Measurements from ENCODE around the gene ABLIM3.
A peak's percentile ranks its signal among the peaks of the same experiment; 100 is the strongest.
"Not testable (repeated sequence)": the region's sequence is repeated elsewhere in the genome, so short reads cannot be mapped to it uniquely, and the experiment has no call there.

The ABLIM3 gene

DNA sequence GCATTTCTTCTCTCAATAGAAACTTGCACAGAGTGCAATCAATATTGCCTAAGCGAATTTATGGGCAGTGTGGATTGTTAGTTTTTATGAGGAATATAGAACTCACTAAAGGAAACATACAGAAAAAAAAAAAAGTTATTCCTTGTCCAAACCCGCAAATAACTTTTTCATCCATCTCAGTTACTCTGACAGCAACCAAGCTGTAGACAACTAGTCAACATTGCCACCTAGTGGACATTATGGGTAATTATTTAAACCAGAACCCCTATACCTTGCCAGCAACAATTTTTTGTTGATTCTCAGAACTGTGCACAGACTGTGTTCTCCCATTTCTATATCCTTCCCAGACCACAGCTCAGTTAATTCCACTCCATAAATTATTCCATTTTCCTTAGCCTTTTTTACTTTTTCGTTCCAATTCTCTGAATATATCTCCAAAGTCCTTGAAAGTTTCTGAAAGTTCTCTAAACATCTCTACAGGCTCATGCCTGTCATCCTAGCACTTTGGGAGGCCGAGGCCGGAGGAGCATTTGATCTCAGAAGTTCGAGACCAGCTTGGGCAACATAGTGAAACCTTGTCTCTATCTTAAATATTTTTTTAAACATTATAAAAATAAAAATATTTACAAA, 127.8 kb downstream of the ABLIM3 start:
- peak; percentile 35 for DNase-seq (ENCODE audit: low read depth, low spot score)
- no peak overlapping the region for H3K4me3 ChIP-seq (ENCODE audit: low read depth, low read length)
- TF ChIP-seq, protein P1, sequence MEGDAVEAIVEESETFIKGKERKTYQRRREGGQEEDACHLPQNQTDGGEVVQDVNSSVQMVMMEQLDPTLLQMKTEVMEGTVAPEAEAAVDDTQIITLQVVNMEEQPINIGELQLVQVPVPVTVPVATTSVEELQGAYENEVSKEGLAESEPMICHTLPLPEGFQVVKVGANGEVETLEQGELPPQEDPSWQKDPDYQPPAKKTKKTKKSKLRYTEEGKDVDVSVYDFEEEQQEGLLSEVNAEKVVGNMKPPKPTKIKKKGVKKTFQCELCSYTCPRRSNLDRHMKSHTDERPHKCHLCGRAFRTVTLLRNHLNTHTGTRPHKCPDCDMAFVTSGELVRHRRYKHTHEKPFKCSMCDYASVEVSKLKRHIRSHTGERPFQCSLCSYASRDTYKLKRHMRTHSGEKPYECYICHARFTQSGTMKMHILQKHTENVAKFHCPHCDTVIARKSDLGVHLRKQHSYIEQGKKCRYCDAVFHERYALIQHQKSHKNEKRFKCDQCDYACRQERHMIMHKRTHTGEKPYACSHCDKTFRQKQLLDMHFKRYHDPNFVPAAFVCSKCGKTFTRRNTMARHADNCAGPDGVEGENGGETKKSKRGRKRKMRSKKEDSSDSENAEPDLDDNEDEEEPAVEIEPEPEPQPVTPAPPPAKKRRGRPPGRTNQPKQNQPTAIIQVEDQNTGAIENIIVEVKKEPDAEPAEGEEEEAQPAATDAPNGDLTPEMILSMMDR (IDR thresholded peaks at IDR 0.05; ENCODE audit: low read depth, low read length): peak; percentile 52
- in situ Hi-C loops (cut with HindIII; ENCODE audit: low sequenced_read_pairs): no loop called here

DNA sequence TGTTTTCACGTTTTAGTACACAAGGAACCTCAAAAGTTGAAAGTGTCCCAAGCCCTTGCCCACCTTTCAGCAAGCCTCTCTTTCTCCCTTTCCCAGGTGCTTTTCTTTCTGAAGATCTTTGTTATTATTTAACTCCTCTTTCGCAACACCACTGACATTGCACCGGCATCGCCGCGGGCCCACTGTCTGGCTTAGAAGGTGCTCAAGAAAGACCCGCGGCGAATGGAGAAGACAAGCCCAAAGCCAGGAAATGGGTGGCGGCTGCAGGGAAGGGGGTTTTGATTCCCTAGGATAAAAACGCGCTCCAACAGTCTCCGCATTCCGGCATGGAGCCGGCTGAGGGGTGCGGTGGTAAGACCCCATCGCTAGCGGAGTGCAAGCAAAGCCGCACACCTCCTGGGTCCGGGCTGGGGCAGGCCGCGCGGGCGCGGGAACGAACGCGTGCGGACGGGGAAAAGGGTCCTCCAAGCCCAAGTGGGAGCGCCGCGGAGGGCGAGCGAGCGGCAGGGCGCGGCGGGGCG, 130.0 kb downstream of the ABLIM3 start:
- in situ Hi-C loops (cut with HindIII; ENCODE audit: low sequenced_read_pairs): no loop called here
- H3K4me3 ChIP-seq (ENCODE audit: low read depth, low read length): peak overlapping the region; percentile 62
- no peak for DNase-seq (ENCODE audit: low read depth, low spot score)
- TF ChIP-seq, protein P1 (IDR thresholded peaks at IDR 0.05; ENCODE audit: low read depth, low read length): no peak

DNA sequence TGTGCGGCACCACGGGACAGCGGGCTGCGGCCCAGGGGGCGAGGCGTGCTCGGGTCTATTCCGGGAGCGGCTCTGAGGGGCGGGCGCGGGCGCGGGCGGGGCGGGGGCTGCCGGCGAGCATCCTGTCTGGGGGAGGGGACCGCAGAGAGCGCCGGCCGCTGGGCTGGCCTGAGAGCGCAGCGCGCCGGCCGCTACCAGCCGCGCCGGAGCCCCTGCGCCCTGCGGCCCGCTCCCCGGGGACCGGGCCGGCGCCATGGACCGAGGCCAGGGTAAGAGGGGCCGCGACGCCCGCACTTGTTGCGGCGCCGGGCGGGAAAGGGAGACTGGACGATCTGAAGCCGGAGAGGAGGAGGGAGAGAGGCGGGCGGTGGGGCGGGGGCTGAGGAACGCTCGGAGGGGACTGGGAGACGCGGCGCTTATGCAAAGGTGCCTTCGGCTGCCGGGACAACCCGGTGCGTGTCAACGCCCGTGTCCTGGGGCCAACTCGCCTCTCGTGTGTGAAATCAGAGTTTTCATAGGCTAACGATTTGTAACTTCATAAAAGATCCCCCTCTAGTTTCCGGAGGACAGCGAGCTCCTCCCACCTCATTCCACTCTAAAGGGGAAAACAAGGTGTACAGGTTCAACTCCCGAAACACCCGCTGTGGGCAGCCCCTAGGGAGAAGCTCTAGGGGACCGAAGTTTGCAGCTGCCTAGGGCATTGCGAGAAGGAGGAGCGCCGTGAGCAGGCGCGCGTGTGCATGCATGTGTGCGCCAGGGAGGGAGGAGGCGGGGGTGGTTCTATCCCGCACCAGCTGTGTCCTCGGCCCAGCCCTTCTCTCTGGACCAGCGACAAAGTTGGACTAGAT, 130.6 kb downstream of the ABLIM3 start, which contains the start of gene AFAP1L1:
TSS of gene AFAP1L1 (plus strand) at position 144 of the 848 bp plus-strand sequence. CDS start at position 254, 110 bp downstream.
- in situ Hi-C loops (cut with HindIII; ENCODE audit: low sequenced_read_pairs): no loop called here
- TF ChIP-seq, protein P1 (IDR thresholded peaks at IDR 0.05; ENCODE audit: low read depth, low read length): no peak
- peak; percentile 17 for DNase-seq (ENCODE audit: low read depth, low spot score)
- H3K4me3 ChIP-seq (ENCODE audit: low read depth, low read length): peak within 1 kb of the TSS; percentile 62

DNA sequence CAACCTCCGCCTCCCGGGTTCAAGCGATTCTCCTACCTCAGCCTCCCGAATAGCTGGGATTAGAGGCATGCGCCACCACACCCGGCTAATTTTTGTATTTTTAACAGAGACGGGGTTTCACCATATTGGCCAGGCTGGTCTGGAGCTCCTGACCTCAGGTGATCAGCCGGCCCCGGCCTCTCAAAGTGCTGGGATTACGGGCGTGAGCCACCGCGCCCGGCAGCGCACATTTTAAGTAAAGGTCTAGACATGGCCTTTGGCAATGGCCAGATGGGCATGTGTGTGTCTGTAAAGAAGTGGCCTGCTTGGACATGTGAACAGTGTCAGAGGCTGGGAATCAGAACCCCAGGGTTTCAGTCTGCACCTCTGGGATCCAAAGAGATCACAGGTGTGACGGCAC, 131.5 kb downstream of the ABLIM3 start:
- peak overlapping the region; percentile 62 for H3K4me3 ChIP-seq (ENCODE audit: low read depth, low read length)
- DNase-seq (ENCODE audit: low read depth, low spot score): not testable (repeated sequence)

DNA sequence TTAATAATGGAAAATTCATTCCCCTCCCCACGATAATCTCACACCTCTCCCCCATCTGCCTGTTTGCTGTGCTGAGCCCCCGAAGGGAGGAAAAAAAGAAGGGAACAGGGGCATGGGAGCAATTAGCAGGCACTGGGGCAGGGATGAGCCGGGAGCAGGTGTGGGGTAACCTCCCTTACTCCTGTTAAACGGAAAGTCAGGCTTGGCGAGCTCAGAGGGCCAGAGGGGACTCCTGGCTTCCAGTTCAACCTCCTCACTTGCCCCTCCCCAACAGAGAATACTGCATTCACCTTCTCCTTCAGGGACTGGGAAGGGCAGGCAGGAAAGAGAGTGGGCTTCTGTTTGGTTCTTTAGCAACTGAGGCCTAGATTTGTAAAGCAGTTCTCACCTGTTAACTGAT, 131.9 kb downstream of the ABLIM3 start:
- no peak for DNase-seq (ENCODE audit: low read depth, low spot score)
- in situ Hi-C loops (cut with HindIII; ENCODE audit: low sequenced_read_pairs): no loop called here
- TF ChIP-seq, protein P1 (IDR thresholded peaks at IDR 0.05; ENCODE audit: low read depth, low read length): no peak
- no peak overlapping the region for H3K4me3 ChIP-seq (ENCODE audit: low read depth, low read length)

More for the DNA sequence above, 131.5 kb downstream of the ABLIM3 start:
- in situ Hi-C loops (cut with HindIII; ENCODE audit: low sequenced_read_pairs): not testable (repeated sequence)

DNA sequence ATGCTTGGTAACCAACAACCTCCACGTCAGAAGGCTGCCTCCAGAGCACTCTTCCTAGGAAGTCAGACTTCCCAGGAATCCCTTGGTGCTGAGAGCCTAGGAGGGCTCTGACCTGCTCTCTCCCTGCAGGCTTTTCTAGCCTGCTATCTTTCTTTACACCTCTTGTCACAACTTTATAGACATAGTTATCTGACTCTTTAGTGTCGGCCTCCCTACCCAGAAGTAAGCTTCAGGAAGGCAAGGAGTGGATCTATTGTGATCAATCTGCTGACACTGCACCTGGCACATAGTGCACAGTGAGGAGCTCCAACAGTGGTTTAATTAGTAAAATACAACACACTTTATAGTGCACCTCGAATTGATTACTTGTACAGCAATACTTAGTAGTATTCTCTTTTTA, 132.7 kb downstream of the ABLIM3 start:
- in situ Hi-C loops (cut with HindIII; ENCODE audit: low sequenced_read_pairs): no loop called here
- no peak overlapping the region for H3K4me3 ChIP-seq (ENCODE audit: low read depth, low read length)
- TF ChIP-seq, protein P1 (IDR thresholded peaks at IDR 0.05; ENCODE audit: low read depth, low read length): no peak

DNA sequence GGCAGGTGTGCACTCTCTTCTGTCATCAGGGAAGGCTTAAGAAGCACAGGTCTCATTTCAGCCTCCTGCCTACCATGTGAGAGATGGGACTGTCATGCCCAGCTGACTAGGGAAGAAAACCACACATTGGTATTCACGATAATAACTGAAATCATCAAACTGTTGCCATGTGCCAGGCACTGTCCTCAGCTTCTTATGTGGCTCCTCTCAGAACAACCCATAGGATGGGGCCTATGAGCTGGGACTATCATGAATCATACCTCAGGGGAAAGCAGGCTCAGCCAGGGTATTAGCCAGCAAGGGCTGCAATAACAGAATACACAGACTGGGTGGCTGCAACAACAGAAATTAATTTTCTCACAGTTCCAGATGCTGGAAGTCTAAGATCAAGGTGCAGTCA, 133.6 kb downstream of the ABLIM3 start:
- no peak for DNase-seq (ENCODE audit: low read depth, low spot score)
- TF ChIP-seq, protein P1 (IDR thresholded peaks at IDR 0.05; ENCODE audit: low read depth, low read length): no peak
- no peak overlapping the region for H3K4me3 ChIP-seq (ENCODE audit: low read depth, low read length)
- in situ Hi-C loops (cut with HindIII; ENCODE audit: low sequenced_read_pairs): no loop called here

More for the DNA sequence above, 132.7 kb downstream of the ABLIM3 start:
- no peak for DNase-seq (ENCODE audit: low read depth, low spot score)

Measured in astrocyte of the spinal cord (primary cell).